ENCODE results near the gene PSRC1. TPM values are rescaled to one million over a fixed set of nuclear protein-coding genes. Genes with fewer than 3 reads are reported as not detected.

PSRC1 gene
- total and polyA plus RNA-seq, 2 experiments from 2014 or later = 15.3 to 15.6 TPM

- no peak overlapping the region for H3K9ac ChIP-seq
- no peak overlapping the region for H3K27ac ChIP-seq
- H3K4me2 ChIP-seq (ENCODE audit: unreplicated experiment) = no peak overlapping the region
- H3K4me3 ChIP-seq = no peak overlapping the region
- H3F3A ChIP-seq (ENCODE audit: insufficient read depth) = no peaks in the 10 kb centered on the region
- in situ Hi-C loops (cut with MboI) = no loop called here
- H4K20me1 ChIP-seq (ENCODE audit: insufficient read depth) = no peaks in the 10 kb centered on the region
- H3K4me1 ChIP-seq (ENCODE audit: insufficient read depth) = no peaks in the 10 kb centered on the region; the same call in 1 of the 2 replicates
- no peaks in the 10 kb centered on the region for H3K9me2 ChIP-seq (ENCODE audit: insufficient read depth)
- DNase-seq = no peak
- H3K79me2 ChIP-seq (ENCODE audit: insufficient read depth) = no peaks in the 10 kb centered on the region
- WGBS, 2 experiments (ENCODE audit: low coverage in 1 of 2, low lambda C conversion rate in 2 of 2, missing lambda C conversion rate in 2 of 2) = 45 to 47% methylated on average over 15 of the region's 15 CpGs
- H2AFZ ChIP-seq = no peak overlapping the region
- H3K9me3 ChIP-seq (ENCODE audit: low read depth) = no peaks in the 10 kb centered on the region
- TF ChIP-seq EZH2phosphoT487 (IDR thresholded peaks at IDR 0.05; ENCODE audit: insufficient read depth, low read depth) (no peak), EZH2 (IDR thresholded peaks at IDR 0.05; ENCODE audit: insufficient read depth, poor library complexity, severe bottlenecking) (no peak)
- H3K36me3 ChIP-seq (ENCODE audit: low read depth) = no peaks in the 10 kb centered on the region
- H3K27me3 ChIP-seq (replicated peaks; ENCODE audit: insufficient read depth) = no peaks in the 10 kb centered on the region
These were observed 27.8 kb downstream of the PSRC1 start for GRCh38 chr1:109255097-109255651.

- no peak for DNase-seq
- WGBS, 2 experiments (ENCODE audit: low coverage in 1 of 2, low lambda C conversion rate in 2 of 2, missing lambda C conversion rate in 2 of 2) = 63 to 70% methylated on average over 7 of the region's 7 CpGs
- Histone ChIP-seq H3K4me1 (ENCODE audit: insufficient read depth) (no peaks in the 10 kb centered on the region; the same call in 1 of the 2 replicates), H4K20me1 (ENCODE audit: insufficient read depth) (no peaks in the 10 kb centered on the region), H3K4me3 (no peak overlapping the region), H2AFZ (no peak overlapping the region), H3K9ac (no peak overlapping the region), H3K9me2 (ENCODE audit: insufficient read depth) (no peaks in the 10 kb centered on the region), H3K4me2 (ENCODE audit: unreplicated experiment) (no peak overlapping the region), H3K79me2 (ENCODE audit: insufficient read depth) (no peaks in the 10 kb centered on the region), H3K9me3 (ENCODE audit: low read depth) (no peaks in the 10 kb centered on the region), H3K27me3 (replicated peaks; ENCODE audit: insufficient read depth) (no peaks in the 10 kb centered on the region), H3K27ac (no peak overlapping the region), H3F3A (ENCODE audit: insufficient read depth) (no peaks in the 10 kb centered on the region), H3K36me3 (ENCODE audit: low read depth) (no peaks in the 10 kb centered on the region)
- in situ Hi-C loops (cut with MboI) = no loop called here
- TF ChIP-seq EZH2phosphoT487 (IDR thresholded peaks at IDR 0.05; ENCODE audit: insufficient read depth, low read depth) = no peak
- TF ChIP-seq EZH2 (IDR thresholded peaks at IDR 0.05; ENCODE audit: insufficient read depth, poor library complexity, severe bottlenecking) = no peak
These were observed 28.3 kb downstream of the PSRC1 start for GRCh38 chr1:109254621-109255096.

- Histone ChIP-seq H3K4me2 (ENCODE audit: unreplicated experiment) (no peak overlapping the region), H3K36me3 (ENCODE audit: low read depth) (no peaks in the 10 kb centered on the region), H3K9me3 (ENCODE audit: low read depth) (no peaks in the 10 kb centered on the region), H3K27ac (no peak overlapping the region), H3K79me2 (ENCODE audit: insufficient read depth) (no peaks in the 10 kb centered on the region), H3F3A (ENCODE audit: insufficient read depth) (no peaks in the 10 kb centered on the region), H4K20me1 (ENCODE audit: insufficient read depth) (no peaks in the 10 kb centered on the region), H3K4me1 (ENCODE audit: insufficient read depth) (no peaks in the 10 kb centered on the region; the same call in 1 of the 2 replicates), H3K4me3 (no peak overlapping the region), H3K9me2 (ENCODE audit: insufficient read depth) (no peaks in the 10 kb centered on the region), H2AFZ (no peak overlapping the region), H3K9ac (no peak overlapping the region), H3K27me3 (replicated peaks; ENCODE audit: insufficient read depth) (no peaks in the 10 kb centered on the region)
- in situ Hi-C loops (cut with MboI) = no loop called here
- 65 to 77% methylated on average over 7 to 9 of the region's 9 CpGs for WGBS, 2 experiments (ENCODE audit: low coverage in 1 of 2, low lambda C conversion rate in 2 of 2, missing lambda C conversion rate in 2 of 2)
- TF ChIP-seq EZH2 (IDR thresholded peaks at IDR 0.05; ENCODE audit: insufficient read depth, poor library complexity, severe bottlenecking) = no peak
- no peak for TF ChIP-seq EZH2phosphoT487 (IDR thresholded peaks at IDR 0.05; ENCODE audit: insufficient read depth, low read depth)
- no peak for DNase-seq
These were observed 28.9 kb downstream of the PSRC1 start for GRCh38 chr1:109253803-109254620.

- Histone ChIP-seq H3K27ac (no peak overlapping the region), H2AFZ (no peak overlapping the region)
- WGBS, 2 experiments (ENCODE audit: low coverage in 1 of 2, low lambda C conversion rate in 2 of 2, missing lambda C conversion rate in 2 of 2) = 85 to 88% methylated on average over 26 to 33 of the region's 33 CpGs
These were observed 29.8 kb downstream of the PSRC1 start for GRCh38 chr1:109252893-109253802.

More at GRCh38 chr1:109252893-109253802, 29.8 kb downstream of the PSRC1 start:
- Histone ChIP-seq H4K20me1 (ENCODE audit: insufficient read depth) (no peaks in the 10 kb centered on the region), H3K9me3 (ENCODE audit: low read depth) (no peaks in the 10 kb centered on the region), H3K36me3 (ENCODE audit: low read depth) (no peaks in the 10 kb centered on the region), H3K4me3 (no peak overlapping the region), H3K4me2 (ENCODE audit: unreplicated experiment) (no peak overlapping the region), H3K4me1 (ENCODE audit: insufficient read depth) (no peaks in the 10 kb centered on the region; the same call in 1 of the 2 replicates), H3K9ac (no peak overlapping the region), H3K79me2 (ENCODE audit: insufficient read depth) (no peaks in the 10 kb centered on the region), H3F3A (ENCODE audit: insufficient read depth) (no peaks in the 10 kb centered on the region), H3K27me3 (replicated peaks; ENCODE audit: insufficient read depth) (no peaks in the 10 kb centered on the region), H3K9me2 (ENCODE audit: insufficient read depth) (no peaks in the 10 kb centered on the region)
- TF ChIP-seq EZH2phosphoT487 (IDR thresholded peaks at IDR 0.05; ENCODE audit: insufficient read depth, low read depth) = no peak
- no peak for TF ChIP-seq EZH2 (IDR thresholded peaks at IDR 0.05; ENCODE audit: insufficient read depth, poor library complexity, severe bottlenecking)
- DNase-seq = no peak
- in situ Hi-C loops (cut with MboI) = no loop called here
